PC-9 (cell line): Measurements from ENCODE around the gene CEP89.
"Not testable (repeated sequence)": the region's sequence is repeated elsewhere in the genome, so short reads cannot be mapped to it uniquely, and the experiment has no call there.

Source experiments
- EZH2 ChIP-seq: fragments of 200-600 bp; sonication (generic); IDR thresholded peaks from 2 replicates; pipeline ENCODE4 v1.8.0; 2017; ENCODE audit warnings: antibody characterized with exemption, low read depth
- TF ChIP-seq, protein P1 (sequence below): fragments of 200-600 bp; sonication (generic); conservative IDR thresholded peaks from 2 replicates; pipeline ENCODE4 v1.6.1; 2017; ENCODE audit warnings: mixed run types, antibody characterized with exemption, mild to moderate bottlenecking, moderate library complexity

- TF ChIP-seq, protein P1, sequence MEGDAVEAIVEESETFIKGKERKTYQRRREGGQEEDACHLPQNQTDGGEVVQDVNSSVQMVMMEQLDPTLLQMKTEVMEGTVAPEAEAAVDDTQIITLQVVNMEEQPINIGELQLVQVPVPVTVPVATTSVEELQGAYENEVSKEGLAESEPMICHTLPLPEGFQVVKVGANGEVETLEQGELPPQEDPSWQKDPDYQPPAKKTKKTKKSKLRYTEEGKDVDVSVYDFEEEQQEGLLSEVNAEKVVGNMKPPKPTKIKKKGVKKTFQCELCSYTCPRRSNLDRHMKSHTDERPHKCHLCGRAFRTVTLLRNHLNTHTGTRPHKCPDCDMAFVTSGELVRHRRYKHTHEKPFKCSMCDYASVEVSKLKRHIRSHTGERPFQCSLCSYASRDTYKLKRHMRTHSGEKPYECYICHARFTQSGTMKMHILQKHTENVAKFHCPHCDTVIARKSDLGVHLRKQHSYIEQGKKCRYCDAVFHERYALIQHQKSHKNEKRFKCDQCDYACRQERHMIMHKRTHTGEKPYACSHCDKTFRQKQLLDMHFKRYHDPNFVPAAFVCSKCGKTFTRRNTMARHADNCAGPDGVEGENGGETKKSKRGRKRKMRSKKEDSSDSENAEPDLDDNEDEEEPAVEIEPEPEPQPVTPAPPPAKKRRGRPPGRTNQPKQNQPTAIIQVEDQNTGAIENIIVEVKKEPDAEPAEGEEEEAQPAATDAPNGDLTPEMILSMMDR, result not testable (repeated sequence)
- TF ChIP-seq EZH2, result not testable (repeated sequence)
These were observed 138.9 kb downstream of the CEP89 start for GRCh38 chr19:32832825-32833224.
